Measurements from ENCODE around the gene C16orf92.

Gene C16orf92

GRCh38 chr16:29987371-29988085 is 35.5 kb upstream of the C16orf92 start:
- in situ Hi-C loops (cut with HindIII; ENCODE audit: low pct_ligation_motif_present, low pct_unique_long_range_greater_than_20kb, low sequenced_read_pairs) = no loop called here

GRCh38 chr16:29988346-29989075 is 34.5 kb upstream of the C16orf92 start:
- no peak for DNase-seq

More at GRCh38 chr16:29987371-29988085, 35.5 kb upstream of the C16orf92 start:
- no peak for DNase-seq

GRCh38 chr16:29989111-29989858 is 33.7 kb upstream of the C16orf92 start:
- in situ Hi-C loops (cut with HindIII; ENCODE audit: low pct_ligation_motif_present, low pct_unique_long_range_greater_than_20kb, low sequenced_read_pairs) = no loop called here
- no peak for DNase-seq

More at GRCh38 chr16:29988346-29989075, 34.5 kb upstream of the C16orf92 start:
- in situ Hi-C loops (cut with HindIII; ENCODE audit: low pct_ligation_motif_present, low pct_unique_long_range_greater_than_20kb, low sequenced_read_pairs) = no loop called here

- in situ Hi-C loops (cut with HindIII; ENCODE audit: low pct_ligation_motif_present, low pct_unique_long_range_greater_than_20kb, low sequenced_read_pairs) = no loop called here
- no peak for DNase-seq
Observed at GRCh38 chr16:29990034-29990433, 33.0 kb upstream of the C16orf92 start.

- in situ Hi-C loops (cut with HindIII; ENCODE audit: low pct_ligation_motif_present, low pct_unique_long_range_greater_than_20kb, low sequenced_read_pairs) = no loop called here
- DNase-seq = no peak
Observed at GRCh38 chr16:29990883-29991570, 32.0 kb upstream of the C16orf92 start.

GRCh38 chr16:29991571-29991904 is 31.5 kb upstream of the C16orf92 start:
- no peak for DNase-seq
- in situ Hi-C loops (cut with HindIII; ENCODE audit: low pct_ligation_motif_present, low pct_unique_long_range_greater_than_20kb, low sequenced_read_pairs) = no loop called here

GRCh38 chr16:29992344-29992967 is 30.5 kb upstream of the C16orf92 start:
- in situ Hi-C loops (cut with HindIII; ENCODE audit: low pct_ligation_motif_present, low pct_unique_long_range_greater_than_20kb, low sequenced_read_pairs) = no loop called here
- no peak for DNase-seq

GRCh38 chr16:29993191-29993902 is 29.7 kb upstream of the C16orf92 start:
- in situ Hi-C loops (cut with HindIII; ENCODE audit: low pct_ligation_motif_present, low pct_unique_long_range_greater_than_20kb, low sequenced_read_pairs) = no loop called here
- no peak for DNase-seq

GRCh38 chr16:29993903-29994599 is 28.9 kb upstream of the C16orf92 start:
- in situ Hi-C loops (cut with HindIII; ENCODE audit: low pct_ligation_motif_present, low pct_unique_long_range_greater_than_20kb, low sequenced_read_pairs) = no loop called here
- DNase-seq = no peak

- in situ Hi-C loops (cut with HindIII; ENCODE audit: low pct_ligation_motif_present, low pct_unique_long_range_greater_than_20kb, low sequenced_read_pairs) = no loop called here
- DNase-seq = peak; percentile 45
Observed at GRCh38 chr16:29994600-29995323, 28.2 kb upstream of the C16orf92 start.

GRCh38 chr16:29995324-29995910 is 27.6 kb upstream of the C16orf92 start, which contains the start of gene HIRIP3:
Gene HIRIP3, minus strand, starts transcription at chr16:29995617. Its CDS starts 12 bp downstream, at chr16:29995605.
- peak; percentile 91 for DNase-seq
- in situ Hi-C loops (cut with HindIII; ENCODE audit: low pct_ligation_motif_present, low pct_unique_long_range_greater_than_20kb, low sequenced_read_pairs) = no loop called here

GRCh38 chr16:29995911-29996765 is 26.9 kb upstream of the C16orf92 start, which contains the start of gene INO80E:
Gene INO80E, plus strand, starts transcription at chr16:29996241. Its CDS starts 70 bp downstream, at chr16:29996311.
- DNase-seq = peak; percentile 98
- in situ Hi-C loops (cut with HindIII; ENCODE audit: low pct_ligation_motif_present, low pct_unique_long_range_greater_than_20kb, low sequenced_read_pairs) = no loop called here

GRCh38 chr16:29996766-29997250 is 26.2 kb upstream of the C16orf92 start:
- no peak for DNase-seq
- in situ Hi-C loops (cut with HindIII; ENCODE audit: low pct_ligation_motif_present, low pct_unique_long_range_greater_than_20kb, low sequenced_read_pairs) = no loop called here

- DNase-seq = no peak
- in situ Hi-C loops (cut with HindIII; ENCODE audit: low pct_ligation_motif_present, low pct_unique_long_range_greater_than_20kb, low sequenced_read_pairs) = no loop called here
Observed at GRCh38 chr16:29999605-30000004, 23.4 kb upstream of the C16orf92 start.
